Measurements from ENCODE around the gene ULK4.

ULK4 gene

GRCh38 chr3:41304593-41304992, 657.3 kb downstream of the ULK4 start:
- H3K27ac ChIP-seq, result no peak overlapping the region
- TF ChIP-seq, protein P1, sequence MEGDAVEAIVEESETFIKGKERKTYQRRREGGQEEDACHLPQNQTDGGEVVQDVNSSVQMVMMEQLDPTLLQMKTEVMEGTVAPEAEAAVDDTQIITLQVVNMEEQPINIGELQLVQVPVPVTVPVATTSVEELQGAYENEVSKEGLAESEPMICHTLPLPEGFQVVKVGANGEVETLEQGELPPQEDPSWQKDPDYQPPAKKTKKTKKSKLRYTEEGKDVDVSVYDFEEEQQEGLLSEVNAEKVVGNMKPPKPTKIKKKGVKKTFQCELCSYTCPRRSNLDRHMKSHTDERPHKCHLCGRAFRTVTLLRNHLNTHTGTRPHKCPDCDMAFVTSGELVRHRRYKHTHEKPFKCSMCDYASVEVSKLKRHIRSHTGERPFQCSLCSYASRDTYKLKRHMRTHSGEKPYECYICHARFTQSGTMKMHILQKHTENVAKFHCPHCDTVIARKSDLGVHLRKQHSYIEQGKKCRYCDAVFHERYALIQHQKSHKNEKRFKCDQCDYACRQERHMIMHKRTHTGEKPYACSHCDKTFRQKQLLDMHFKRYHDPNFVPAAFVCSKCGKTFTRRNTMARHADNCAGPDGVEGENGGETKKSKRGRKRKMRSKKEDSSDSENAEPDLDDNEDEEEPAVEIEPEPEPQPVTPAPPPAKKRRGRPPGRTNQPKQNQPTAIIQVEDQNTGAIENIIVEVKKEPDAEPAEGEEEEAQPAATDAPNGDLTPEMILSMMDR (conservative IDR thresholded peaks at IDR 0.05), result no peak

- no peak overlapping the region for H3K27ac ChIP-seq
- TF ChIP-seq, protein P1 (conservative IDR thresholded peaks at IDR 0.05), result no peak
Observed at GRCh38 chr3:41302295-41302694, 659.6 kb downstream of the ULK4 start.

GRCh38 chr3:41301548-41301947, 660.4 kb downstream of the ULK4 start:
- no peak overlapping the region for H3K27ac ChIP-seq
- TF ChIP-seq, protein P1 (conservative IDR thresholded peaks at IDR 0.05), result no peak

GRCh38 chr3:41299036-41299435, 662.9 kb downstream of the ULK4 start:
- TF ChIP-seq, protein P1 (conservative IDR thresholded peaks at IDR 0.05), result no peak
- H3K27ac ChIP-seq, result no peak overlapping the region

- TF ChIP-seq, protein P1 (conservative IDR thresholded peaks at IDR 0.05), result no peak
- H3K27ac ChIP-seq, result no peak overlapping the region
Observed at GRCh38 chr3:41297750-41298149, 664.2 kb downstream of the ULK4 start.

DNA sequence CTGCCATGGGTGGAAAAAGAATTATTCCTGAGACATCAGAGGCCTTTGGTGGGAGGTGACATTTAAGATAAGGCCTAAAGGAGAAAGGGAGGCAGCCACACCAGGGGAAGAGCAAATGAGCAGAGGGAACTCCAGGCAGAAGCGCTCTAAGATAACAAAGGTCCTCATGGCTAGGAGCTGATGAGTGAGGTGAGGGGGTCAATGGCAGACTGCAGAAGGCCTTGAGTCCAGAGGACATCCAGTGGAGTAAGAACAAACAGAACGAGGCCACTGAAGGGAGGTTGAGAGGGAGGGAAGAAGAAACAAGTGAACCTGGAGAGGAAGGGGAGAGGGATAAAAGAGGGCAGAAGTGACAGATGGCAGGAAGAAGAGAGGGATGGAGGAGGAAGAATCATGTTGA, 665.3 kb downstream of the ULK4 start:
- TF ChIP-seq, protein P1 (conservative IDR thresholded peaks at IDR 0.05), result no peak
- no peak overlapping the region for H3K27ac ChIP-seq

GRCh38 chr3:41295740-41296139, 666.2 kb downstream of the ULK4 start:
- no peak overlapping the region for H3K27ac ChIP-seq
- TF ChIP-seq, protein P1 (conservative IDR thresholded peaks at IDR 0.05), result no peak

Measured in VCaP (cell line).